GM21528 (cell line): ENCODE data around the gene RASSF10.

Experiments used
- ATAC-seq: cut with Tn5 transposase; IDR thresholded peaks from one replicate; pipeline ENCODE4 v1.9.1; 2021; ENCODE audit warnings: mild to moderate bottlenecking, moderate library complexity; ENCODE audit not compliant: unreplicated experiment, low FRiP score

RASSF10 gene

GRCh38 chr11:13053255-13053917, 44.3 kb downstream of the RASSF10 start:
- no peak for ATAC-seq

GRCh38 chr11:13054278-13054677, 45.2 kb downstream of the RASSF10 start:
- no peak for ATAC-seq

GRCh38 chr11:13055200-13055599, 46.1 kb downstream of the RASSF10 start:
- no peak for ATAC-seq

- ATAC-seq, result no peak
Measured at GRCh38 chr11:13061294-13061990, 52.3 kb downstream of the RASSF10 start.
